CD4-positive, alpha-beta T cell treated with Interleukin-1 beta for 1 hour (primary cell): ENCODE measurements around the gene FBRSL1.

Experiments
- DNase-seq, 2 donors: peaks; one replicate each; pipeline ENCODE4 v3.0.0-alpha.2; 2020 to 2022

The FBRSL1 gene

DNA sequence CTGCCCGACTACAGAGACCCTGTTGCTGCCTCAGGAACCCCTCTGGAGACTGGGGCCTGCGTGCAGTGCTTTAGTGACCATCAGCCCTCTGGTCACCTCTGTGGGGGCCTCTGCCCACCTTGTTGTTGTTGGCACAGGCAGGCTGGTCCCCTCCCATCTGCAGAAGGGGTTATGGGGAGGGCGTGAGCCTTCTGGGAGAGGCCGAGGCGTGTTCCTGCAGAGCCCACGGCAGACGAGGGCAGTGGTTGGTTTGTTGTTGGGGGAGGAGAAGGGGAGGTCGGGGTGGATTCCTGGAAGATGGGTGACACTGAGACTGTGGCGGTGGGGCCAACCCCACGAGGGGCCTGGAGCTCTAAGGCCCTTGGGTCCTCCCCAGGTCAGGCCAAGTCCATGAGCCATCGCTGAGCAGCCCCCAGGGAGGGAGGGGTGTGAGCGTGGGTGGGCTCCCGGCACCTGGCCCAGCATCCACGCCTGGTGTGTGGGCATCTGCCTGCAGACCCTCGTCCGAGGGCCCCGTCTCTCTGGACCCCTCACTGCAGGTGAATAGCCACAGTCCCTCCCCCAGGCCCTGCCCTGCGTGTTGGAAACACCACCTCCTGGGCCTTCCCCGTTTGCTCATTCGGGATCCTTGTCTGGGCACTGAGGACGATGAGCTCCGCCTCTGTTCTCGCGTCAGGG is 23.6 kb downstream of the FBRSL1 start:
- no peak for DNase-seq

GRCh38 chr12:132514216-132514820 is 24.4 kb downstream of the FBRSL1 start:
- no peak for DNase-seq

- DNase-seq, result no peak
Measured at GRCh38 chr12:132514838-132515237, 24.9 kb downstream of the FBRSL1 start.

DNA sequence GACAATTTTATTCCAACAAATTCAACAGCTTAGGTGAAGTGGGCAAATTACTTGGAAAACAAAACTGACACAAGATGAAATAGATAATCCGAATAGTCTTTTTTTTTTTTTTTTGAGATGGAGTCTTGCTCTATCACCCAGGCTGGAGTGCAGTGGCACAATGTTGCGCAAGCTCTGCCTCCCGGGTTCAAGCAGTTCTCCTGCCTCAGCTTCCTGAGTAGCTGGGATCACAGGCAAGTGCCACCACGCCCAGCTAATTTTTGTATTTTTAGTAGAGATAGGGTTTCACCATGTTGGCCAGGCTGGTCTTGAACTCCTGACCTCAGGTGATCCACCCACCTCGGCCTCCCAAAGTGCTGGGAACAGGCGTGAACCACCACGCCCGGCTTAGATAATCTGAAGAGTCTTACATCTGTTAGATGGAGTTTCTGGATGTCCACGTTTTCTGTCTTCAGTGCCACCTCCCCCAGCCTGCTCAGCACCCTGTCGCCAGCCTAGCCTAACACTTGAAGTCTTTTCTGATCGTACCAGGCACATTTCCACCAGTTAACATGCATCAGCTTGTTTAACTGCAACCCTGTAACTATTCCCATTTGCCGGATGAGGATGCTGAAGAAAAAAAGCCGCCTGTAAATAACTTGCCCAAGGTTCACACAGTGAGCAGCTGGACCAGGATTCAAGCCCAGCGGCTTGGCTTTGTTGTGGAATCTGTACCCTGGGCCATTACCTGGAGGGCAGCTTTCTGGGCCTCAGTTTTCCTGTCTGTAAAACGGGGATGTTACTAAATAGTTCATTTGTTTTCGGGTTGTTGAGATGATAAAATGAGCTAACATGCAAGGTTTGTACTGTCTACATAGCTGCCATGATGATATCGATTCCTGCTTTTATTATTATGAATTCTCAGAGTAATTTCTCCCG is 26.4 kb downstream of the FBRSL1 start:
- DNase-seq, result no peak

GRCh38 chr12:132517013-132517739 is 27.2 kb downstream of the FBRSL1 start:
- DNase-seq, result no peak

- DNase-seq, result no peak
Measured at GRCh38 chr12:132517740-132518100, 27.8 kb downstream of the FBRSL1 start.

- DNase-seq, result no peak
Measured at GRCh38 chr12:132518354-132518992, 28.5 kb downstream of the FBRSL1 start.

DNA sequence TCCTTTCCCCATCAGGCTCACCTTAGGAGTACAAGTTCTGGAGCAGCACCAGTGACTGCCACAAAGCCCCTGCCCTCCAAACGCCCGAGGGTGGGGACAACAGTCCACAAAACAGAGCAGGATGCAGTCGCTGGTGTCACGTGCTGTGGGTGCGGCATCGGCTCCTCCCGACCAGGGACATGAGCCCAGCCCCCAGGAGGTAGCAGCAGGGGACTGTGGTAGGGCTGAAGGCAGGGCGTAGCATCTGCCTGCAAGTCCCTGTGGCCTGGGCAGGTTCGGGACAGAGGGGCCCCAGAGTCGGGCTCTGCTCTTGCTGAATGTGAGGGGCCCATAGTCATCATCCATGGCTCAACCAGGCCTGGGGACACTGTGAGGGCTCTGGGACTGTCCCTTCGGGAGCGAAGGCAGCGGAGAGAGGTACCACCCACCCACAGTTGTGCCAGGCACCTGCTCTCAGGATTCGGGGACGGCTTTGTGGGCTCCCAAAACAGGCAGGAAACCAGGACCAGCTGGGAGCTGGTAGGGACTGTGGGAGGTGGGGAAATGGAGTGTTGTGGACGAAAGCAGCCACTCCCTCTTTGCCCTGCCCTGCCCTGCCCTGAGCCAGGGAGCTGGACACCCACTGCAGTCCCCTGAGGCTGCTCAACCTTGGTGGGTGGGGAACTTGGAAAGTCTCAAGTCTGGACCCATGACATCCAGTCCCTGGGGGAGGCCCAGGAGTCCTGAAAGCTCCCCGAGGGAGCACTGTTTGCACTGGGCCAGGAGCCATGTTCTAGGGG is 30.7 kb downstream of the FBRSL1 start:
- DNase-seq, result no peak

DNA sequence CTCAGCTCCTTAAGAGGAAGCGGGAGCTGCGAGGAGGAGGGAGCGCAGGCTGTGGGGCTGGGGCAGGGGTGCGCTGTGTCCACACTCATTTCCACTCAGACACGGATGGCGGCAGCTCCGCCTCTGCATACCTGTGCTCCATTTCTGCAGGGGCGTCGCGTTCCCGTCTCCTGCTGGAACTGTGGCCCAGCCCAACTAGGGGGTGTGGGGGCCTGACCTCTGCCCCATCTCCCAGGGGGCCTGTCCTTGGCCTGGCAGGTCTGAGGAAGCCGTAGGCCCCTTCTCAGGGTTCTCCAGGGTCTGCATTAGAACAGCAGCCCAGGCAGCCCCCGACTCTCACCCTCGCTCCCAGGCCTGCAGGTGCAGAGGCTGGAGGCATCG is 31.2 kb downstream of the FBRSL1 start:
- no peak for DNase-seq

- no peak for DNase-seq
Measured at GRCh38 chr12:132521712-132522292, 31.9 kb downstream of the FBRSL1 start.

- no peak for DNase-seq
Measured at GRCh38 chr12:132522592-132523380, 32.8 kb downstream of the FBRSL1 start.

GRCh38 chr12:132523576-132524331 is 33.8 kb downstream of the FBRSL1 start:
- peak; percentile 76 for DNase-seq

DNA sequence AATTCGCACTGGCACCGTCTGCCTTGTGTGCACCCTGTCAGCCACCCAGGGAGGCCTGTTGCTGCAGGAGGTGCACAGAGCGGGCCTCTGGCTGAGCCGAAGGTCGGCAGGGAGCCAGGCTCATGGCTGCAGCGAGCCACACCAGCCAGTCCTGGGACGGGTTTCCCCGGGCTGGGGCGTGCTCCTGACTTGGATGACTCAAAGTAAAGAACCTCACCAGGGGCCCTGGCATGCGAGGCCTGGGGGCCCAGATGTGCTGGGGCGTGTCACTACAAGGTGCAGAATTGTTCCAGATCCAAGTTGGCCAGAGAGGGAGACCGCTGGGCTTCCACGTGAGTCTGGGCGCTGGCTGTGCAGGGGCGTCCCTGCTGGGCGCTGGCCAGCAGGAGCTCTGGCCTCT is 34.5 kb downstream of the FBRSL1 start:
- DNase-seq, result no peak

DNA sequence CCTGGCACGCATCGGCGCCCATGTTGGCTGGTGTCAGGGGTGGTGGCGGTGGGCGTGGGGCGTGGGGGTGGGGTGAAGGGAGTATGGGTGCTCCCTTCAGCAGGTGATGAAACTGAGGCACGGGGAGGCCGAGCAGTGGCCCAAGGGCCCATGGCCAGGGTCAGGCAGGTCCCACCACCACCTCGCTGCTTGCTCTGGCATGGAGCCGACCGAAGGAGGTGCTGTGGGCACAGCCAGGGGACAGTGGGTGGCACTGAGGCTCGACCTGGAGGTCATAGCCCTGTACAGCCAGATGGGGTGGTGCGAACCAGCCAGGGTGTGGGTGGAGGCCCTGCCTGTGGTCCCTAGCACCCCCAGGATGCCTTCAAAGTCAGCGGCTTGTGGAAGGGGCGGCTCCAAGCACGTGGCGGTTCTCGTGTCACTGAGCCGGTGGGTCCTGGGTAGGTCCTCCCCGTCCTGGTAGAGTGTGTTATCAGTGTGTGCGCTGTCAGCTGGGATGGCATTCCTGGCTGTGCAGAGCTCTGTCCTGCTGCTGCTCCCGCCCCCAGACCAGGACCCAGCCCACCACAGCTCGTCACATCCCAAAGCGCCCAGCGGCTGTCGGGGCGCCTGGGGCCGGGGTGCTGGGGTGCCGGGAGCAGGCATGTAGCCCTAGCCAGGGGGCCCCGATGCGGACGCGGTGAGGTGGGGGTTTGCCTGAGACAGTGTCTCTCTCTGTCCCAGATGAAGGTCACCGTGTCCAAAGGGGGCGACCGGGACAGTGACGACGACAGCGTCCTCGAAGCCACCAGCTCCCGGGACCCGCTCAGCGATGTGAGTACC is 35.3 kb downstream of the FBRSL1 start:
- no peak for DNase-seq

- DNase-seq, result no peak
Measured at GRCh38 chr12:132525833-132526455, 36.0 kb downstream of the FBRSL1 start.

DNA sequence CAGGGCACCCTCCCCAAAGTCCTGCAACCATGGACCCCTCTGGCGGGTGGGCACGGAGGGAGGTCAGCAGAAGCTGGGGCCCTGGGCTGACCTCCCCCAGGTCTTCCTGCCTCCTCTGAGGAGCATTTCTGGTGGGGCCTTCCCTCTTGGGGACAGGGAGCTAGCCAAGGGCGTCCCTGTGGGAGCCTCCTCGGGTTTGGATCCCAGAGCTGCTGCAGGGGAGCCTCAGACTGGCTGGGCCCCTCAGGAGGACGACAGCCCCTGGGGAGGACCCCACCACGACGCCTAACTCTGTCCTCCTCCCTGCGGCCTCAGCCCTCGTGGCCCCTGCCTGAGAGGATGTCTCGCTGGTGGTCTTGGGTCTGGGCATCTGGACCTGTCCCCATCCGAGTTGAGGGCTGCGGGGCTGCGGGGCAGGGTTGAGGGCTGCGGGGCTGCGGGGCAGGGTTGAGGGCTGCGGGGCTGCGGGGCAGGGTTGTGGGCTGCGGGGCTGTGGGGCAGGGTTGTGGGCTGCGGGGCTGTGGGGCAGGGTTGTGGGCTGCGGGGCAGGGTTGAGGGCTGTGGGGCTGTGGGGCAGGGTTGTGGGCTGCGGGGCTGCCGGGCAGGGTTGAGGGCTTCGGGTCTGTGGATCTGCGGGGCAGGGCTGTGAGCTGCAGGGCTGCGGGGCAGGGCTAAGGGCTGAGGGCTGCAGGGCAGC is 37.4 kb downstream of the FBRSL1 start:
- DNase-seq, result no peak

DNA sequence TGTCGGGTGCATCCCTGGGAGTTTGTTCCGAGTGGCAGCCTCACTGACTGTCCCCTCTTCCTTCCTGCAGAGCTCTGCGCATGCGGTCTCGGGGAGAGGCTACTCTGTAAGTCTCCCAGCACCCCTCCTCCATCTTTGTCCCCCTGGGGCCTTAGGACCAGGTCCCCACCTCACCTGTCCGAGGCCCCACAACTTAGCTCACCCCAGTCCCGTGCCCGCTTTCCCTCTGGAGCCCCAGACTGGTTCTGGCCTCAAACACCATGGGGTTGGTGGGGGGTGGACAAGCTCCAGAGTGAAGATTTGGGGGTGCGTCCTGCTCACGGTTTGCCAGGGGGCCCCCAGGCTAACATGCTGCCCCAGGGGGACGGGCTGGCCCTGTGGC is 37.9 kb downstream of the FBRSL1 start:
- DNase-seq, result no peak

DNA sequence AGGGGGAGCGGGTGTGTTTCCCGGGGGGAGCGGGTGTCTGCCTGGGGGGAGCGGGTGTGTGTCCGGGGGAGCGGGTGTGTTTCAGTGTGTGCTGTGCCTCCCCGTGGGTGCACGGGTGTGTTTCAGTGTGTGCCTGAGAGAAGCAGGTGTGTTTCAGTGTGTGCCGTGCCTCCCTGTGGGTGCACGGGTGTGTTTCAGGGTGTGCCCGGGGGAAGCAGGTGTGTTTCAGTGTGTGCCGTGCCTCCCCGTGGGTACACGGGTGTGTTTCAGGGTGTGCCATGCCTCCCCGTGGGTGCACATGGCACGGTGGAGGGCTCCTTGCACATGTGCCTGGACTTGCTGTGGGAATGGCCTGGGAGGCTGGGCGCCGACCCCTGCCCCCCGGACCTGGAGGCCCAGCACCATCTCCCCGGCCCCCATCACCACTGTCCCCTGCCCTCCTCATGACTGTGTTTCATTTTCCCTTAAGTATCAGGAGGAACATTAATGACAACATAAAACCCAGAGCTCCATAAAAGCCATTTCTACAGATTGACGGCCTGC is 38.7 kb downstream of the FBRSL1 start:
- no peak for DNase-seq
